K562 (cell line): Measurements from ENCODE around the gene NUP210. TPM values are rescaled to one million over a fixed set of nuclear protein-coding genes. Genes with fewer than 3 reads are reported as not detected.

Experiments used
- ATAC-seq: fragments of 200-7000 bp; cut with Tn5 transposase; 3 replicates; pipeline ENCODE4 v1.9.1; 2020; ENCODE audit warnings: moderate library complexity
- BruUV-seq: library from RNA; stranded (reverse); fragments of 400-500 nt; replicated peaks from 2 replicates; lab custom pipeline; 2021; lab: Mats Ljungman, UMichigan
- CTCF ChIA-PET: fragments of 300-600 bp; formaldehyde crosslinking; extraction: SDS; loops from one replicate; lab custom pipeline; 2021; ENCODE audit warnings: low intra/inter-chr PET ratio; lab: Yijun Ruan, JAX
- POLR2A ChIA-PET: fragments of 300-600, 350-650 bp; sonication (Branson Sonifier 250); formaldehyde crosslinking; extraction: SDS; loops from one replicate; lab custom pipeline; 2021; ENCODE audit warnings: antibody characterized with exemption, inconsistent platforms; lab: Yijun Ruan, JAX
- DNase-seq, 4 experiments: peaks; one replicate each; pipeline versions ENCODE4 v3.0.0 to v3.0.0-alpha.2; 2011 to 2018; ENCODE audit warnings: low spot score in 3 of 4, mixed read lengths in 3 of 4; ENCODE audit errors: extremely low read depth in 1 of 4
- FAIRE-seq: peaks from 2 replicates; lab custom pipeline; 2011; peaks lifted over from hg19 to GRCh38; lab: Jason Lieb, UNC
- H2AFZ ChIP-seq: 2 replicates; pipeline ENCODE4 v1.6.0; 2011; ENCODE audit warnings: low read depth, low read length, control low read depth, inconsistent platforms
- H3K27ac ChIP-seq: fragments of 200-600 bp; 3 replicates; pipeline ENCODE4 v1.8.0; 2011; ENCODE audit warnings: low read depth, mild to moderate bottlenecking, control low read depth, inconsistent platforms, low read length, moderate library complexity, mixed read lengths; ENCODE audit errors: extremely low read depth
- H3K27me3 ChIP-seq, 2 experiments: fragments of 300-600 bp in 1 of 2; 2 replicates in 1 of 2; 3 replicates in 1 of 2; pipeline versions ENCODE4 v1.6.0 to v1.8.0; 2011; ENCODE audit warnings: inconsistent platforms in 2 of 2, low read length in 2 of 2, mild to moderate bottlenecking in 1 of 2, mixed read lengths in 1 of 2, moderate library complexity in 1 of 2; ENCODE audit not compliant: control insufficient read depth in 2 of 2, insufficient read depth in 2 of 2
- H3K36me3 ChIP-seq: fragments of 300-600 bp; 3 replicates; pipeline ENCODE4 v1.8.0; 2011; ENCODE audit warnings: mild to moderate bottlenecking, low read length, inconsistent platforms; ENCODE audit not compliant: control insufficient read depth, insufficient read depth
- H3K4me1 ChIP-seq, 2 experiments: fragments of 200-600 bp in 1 of 2; replicated peaks in 1 of 2; 2 replicates in 1 of 2; 3 replicates in 1 of 2; pipeline versions ENCODE4 v1.5.1 to v1.8.0; 2011; ENCODE audit warnings: inconsistent platforms in 2 of 2, low read length in 2 of 2, mild to moderate bottlenecking in 1 of 2, mixed read lengths in 1 of 2, moderate library complexity in 1 of 2; ENCODE audit not compliant: control insufficient read depth in 2 of 2, insufficient read depth in 2 of 2
- H3K4me2 ChIP-seq: 2 replicates; pipeline ENCODE4 v1.6.1; 2011; ENCODE audit warnings: low read length, control low read depth, inconsistent platforms, mixed read lengths; ENCODE audit not compliant: insufficient read depth
- H3K4me3 ChIP-seq: fragments of 200-600 bp; sonication (generic), shearing (Covaris generic); 2 replicates; pipeline ENCODE4 v1.5.1; 2016; ENCODE audit warnings: control low read depth, inconsistent platforms
- H3K79me2 ChIP-seq: fragments of 200-600 bp; 3 replicates; pipeline ENCODE4 v1.8.0; 2011; ENCODE audit warnings: low read length, inconsistent platforms; ENCODE audit not compliant: control insufficient read depth, insufficient read depth
- H3K9ac ChIP-seq, 2 experiments: 2 replicates each; pipeline versions ENCODE4 v1.6.0 to v1.6.1; 2011; ENCODE audit warnings: low read depth in 2 of 2, low read length in 2 of 2, control low read depth in 1 of 2, inconsistent platforms in 1 of 2, mild to moderate bottlenecking in 1 of 2, mixed read lengths in 1 of 2; ENCODE audit not compliant: insufficient read depth in 1 of 2
- H3K9me1 ChIP-seq: one replicate; pipeline ENCODE4 v1.6.0; 2011; ENCODE audit warnings: inconsistent platforms, mild to moderate bottlenecking, low read length, moderate library complexity; ENCODE audit not compliant: control insufficient read depth, insufficient read depth
- H3K9me3 ChIP-seq: replicated peaks from 2 replicates; pipeline ENCODE4 v1.5.1; 2011; ENCODE audit warnings: low read depth, low read length, inconsistent platforms; ENCODE audit not compliant: control insufficient read depth, insufficient read depth
- H4K20me1 ChIP-seq: replicated peaks from 2 replicates; pipeline ENCODE4 v1.6.1; 2011; ENCODE audit warnings: low read length, inconsistent platforms, mixed read lengths; ENCODE audit not compliant: control insufficient read depth, insufficient read depth
- DACH1 ChIP-seq: fragments of 450-650 bp; IDR thresholded peaks from 2 replicates; pipeline ENCODE4 v1.6.1; 2018; ENCODE audit not compliant: partially characterized antibody
- RFX1 ChIP-seq: fragments of 450-650 bp; IDR thresholded peaks from 2 replicates; pipeline ENCODE4 v1.6.1; 2016; ENCODE audit warnings: mild to moderate bottlenecking, moderate library complexity
- SMAD2 ChIP-seq: fragments of 150-350 bp; IDR thresholded peaks from 2 replicates; pipeline ENCODE4 v1.6.1; 2014; ENCODE audit warnings: low read depth, mild to moderate bottlenecking, low read length
- TRIM24 ChIP-seq, 2 experiments: fragments of 450-650 bp; IDR thresholded peaks; 2 replicates each; pipeline ENCODE4 v1.6.1; 2016
- YBX1 ChIP-seq: fragments of 450-650 bp; IDR thresholded peaks from 2 replicates; pipeline ENCODE4 v1.7.1; 2016; ENCODE audit warnings: mild to moderate bottlenecking
- ZKSCAN1 ChIP-seq: fragments of 150-350 bp; IDR thresholded peaks from 2 replicates; pipeline ENCODE4 v1.6.1; 2016; ENCODE audit warnings: low read depth, low read length
- ZNF212 ChIP-seq: fragments of 450-650 bp; formaldehyde crosslinking; IDR thresholded peaks from 2 replicates; pipeline ENCODE4 v1.4.0; 2020; ENCODE audit warnings: mild to moderate bottlenecking
- ZNF655 ChIP-seq: fragments of 250-450 bp; sonication (Bioruptor Pico); IDR thresholded peaks from 2 replicates; pipeline ENCODE4 v1.5.0; 2021
- WGBS: fragments of 100-300 bp; shearing (Covaris generic); methylation state at CpG from one replicate; pipeline ENCODE4 v1.1.6; 2016; ENCODE audit warnings: low coverage, mixed read lengths; ENCODE audit not compliant: insufficient coverage; ENCODE audit errors: missing lambda C conversion rate; 5-methylcytosine and 5-hydroxymethylcytosine counted together
- in situ Hi-C: fragments of 300-500 bp; cut with MboI; formaldehyde crosslinking; loops from 4 replicates; pipeline ENCODE4 v1.15.0; 2018; ENCODE audit warnings: inconsistent platforms, mixed read lengths
- intact Hi-C: fragments of 100-400 bp; cut with micrococcal nuclease; formaldehyde crosslinking; loops from 2 replicates; pipeline ENCODE4 v1.14.2; 2022
- polyA plus RNA-seq, 8 experiments: library from polyadenylated mRNA; depleted of rRNA in 4 of 8; stranded (reverse) in 5 of 8; unstranded in 3 of 8; fragments of >200 nt; fragmentation: Nextera tagmentation in 2 of 8; fragmentation: Illumina TruSeq in 1 of 8; extraction: Ambion mirVana in 2 of 8; extraction: Trizol in 1 of 8; gene quantifications; 2 replicates each; pipeline versions ENCODE4 v1.2.1 to v1.2.3, GENCODE V29; 2011 to 2014; ENCODE audit warnings: inconsistent platforms in 1 of 8, missing spikeins in 1 of 8
- total RNA-seq, 7 experiments: library from RNA; depleted of rRNA in 6 of 7; stranded (reverse); fragments of >200 nt in 6 of 7; fragmentation: Illumina TruSeq in 2 of 7; extraction: Trizol in 2 of 7; gene quantifications; 2 replicates each; pipeline versions ENCODE4 v1.2.1 to v1.2.3, GENCODE V29; 2011 to 2021; ENCODE audit warnings: low replicate concordance in 1 of 7
- TF ChIP-seq, protein P1 (sequence below): fragments of 150-350 bp; conservative IDR thresholded peaks from 2 replicates; pipeline ENCODE4 v1.6.1; 2014; ENCODE audit warnings: low read length

The NUP210 gene
- total and polyA plus RNA-seq, 9 of the 15 experiments (the other 6 are each of a cell fraction or from before 2014, with no cell fraction given), result 1.2 to 138 (median 44.0) TPM

GRCh38 chr3:13272831-13273603 lies 147.1 kb downstream of the NUP210 start:
- ATAC-seq (no peak), DNase-seq (no peak), FAIRE-seq (no peak)
- TF ChIP-seq ZNF655, result no peak
- TF ChIP-seq ZNF212, result no peak
- TF ChIP-seq, protein P1, sequence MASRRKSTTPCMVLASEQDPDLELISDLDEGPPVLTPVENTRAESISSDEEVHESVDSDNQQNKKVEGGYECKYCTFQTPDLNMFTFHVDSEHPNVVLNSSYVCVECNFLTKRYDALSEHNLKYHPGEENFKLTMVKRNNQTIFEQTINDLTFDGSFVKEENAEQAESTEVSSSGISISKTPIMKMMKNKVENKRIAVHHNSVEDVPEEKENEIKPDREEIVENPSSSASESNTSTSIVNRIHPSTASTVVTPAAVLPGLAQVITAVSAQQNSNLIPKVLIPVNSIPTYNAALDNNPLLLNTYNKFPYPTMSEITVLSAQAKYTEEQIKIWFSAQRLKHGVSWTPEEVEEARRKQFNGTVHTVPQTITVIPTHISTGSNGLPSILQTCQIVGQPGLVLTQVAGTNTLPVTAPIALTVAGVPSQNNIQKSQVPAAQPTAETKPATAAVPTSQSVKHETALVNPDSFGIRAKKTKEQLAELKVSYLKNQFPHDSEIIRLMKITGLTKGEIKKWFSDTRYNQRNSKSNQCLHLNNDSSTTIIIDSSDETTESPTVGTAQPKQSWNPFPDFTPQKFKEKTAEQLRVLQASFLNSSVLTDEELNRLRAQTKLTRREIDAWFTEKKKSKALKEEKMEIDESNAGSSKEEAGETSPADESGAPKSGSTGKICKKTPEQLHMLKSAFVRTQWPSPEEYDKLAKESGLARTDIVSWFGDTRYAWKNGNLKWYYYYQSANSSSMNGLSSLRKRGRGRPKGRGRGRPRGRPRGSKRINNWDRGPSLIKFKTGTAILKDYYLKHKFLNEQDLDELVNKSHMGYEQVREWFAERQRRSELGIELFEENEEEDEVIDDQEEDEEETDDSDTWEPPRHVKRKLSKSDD, result no peak
- TF ChIP-seq DACH1, result no peak
- no peak for TF ChIP-seq RFX1
- no peak for TF ChIP-seq YBX1
- no peak for TF ChIP-seq ZKSCAN1
- TF ChIP-seq TRIM24 (IDR thresholded peaks at IDR 0.05), result no peak
- no peak for TF ChIP-seq SMAD2
- peaks cover 2 to 8% of the 10 kb centered on the region in 2 experiments; a peak in 3 of 5 replicates for H3K4me1 ChIP-seq
- no peaks in the 10 kb centered on the region for H3K9me1 ChIP-seq
- CTCF ChIA-PET, result no interaction called here
- H3K79me2 ChIP-seq, result no peaks in the 10 kb centered on the region
- no TSS peak for BruUV-seq
- intact Hi-C loops, result no loop called here
- no peak overlapping the region for H2AFZ ChIP-seq
- peaks cover 42 to 72% of the 10 kb centered on the region in 2 experiments for H3K27me3 ChIP-seq
- H4K20me1 ChIP-seq, result peaks cover 27% of the 10 kb centered on the region
- no peak overlapping the region for H3K27ac ChIP-seq
- no peaks in the 10 kb centered on the region for H3K9me3 ChIP-seq
- in situ Hi-C loops, result no loop called here
- no peak overlapping the region for H3K4me2 ChIP-seq
- no peak overlapping the region for H3K9ac ChIP-seq
- POLR2A ChIA-PET, result interaction anchor here (0.6 kb wide), 1 partner anchor 271 kb away, joined by 3 read pairs; no protein-coding TSS in a partner anchor
- no peak overlapping the region for H3K4me3 ChIP-seq
- 0% methylated on average over 10 of the region's 10 CpGs for WGBS
- no peaks in the 10 kb centered on the region for H3K36me3 ChIP-seq
